ENCODE measurements around the gene ZNF462. TPM values are rescaled to one million over a fixed set of nuclear protein-coding genes. Genes with fewer than 3 reads are reported as not detected.
A peak's percentile ranks its signal among the peaks of the same experiment; 100 is the strongest.

Gene ZNF462
- total RNA-seq, 1 donor from 2014 or later: 103 TPM

DNA sequence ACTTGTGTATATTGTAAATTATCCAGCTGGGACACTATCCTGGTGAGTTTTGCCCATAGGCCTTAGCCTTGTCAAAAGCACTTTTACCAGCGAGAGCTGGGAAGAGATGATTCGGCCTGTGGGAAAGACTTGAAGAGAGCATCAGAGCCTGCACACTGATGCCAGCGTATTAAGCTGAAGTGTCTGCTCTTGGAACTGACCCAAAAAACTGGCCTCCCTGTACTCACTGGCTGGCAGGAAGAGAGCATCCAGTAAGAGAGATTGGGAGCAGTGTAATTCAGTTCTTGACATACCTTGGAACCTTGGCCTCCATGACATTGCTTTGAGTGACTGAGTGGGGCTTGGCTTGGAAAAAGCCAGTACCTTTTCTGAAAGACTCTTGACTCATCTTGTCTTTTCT is 73.7 kb downstream of the ZNF462 start:
- Mint-ChIP-seq H3K9me3 (ENCODE audit: low read depth) (no peaks in the 10 kb centered on the region), H3K27me3 (no peaks in the 10 kb centered on the region), H3K27ac (no peak overlapping the region), H3K4me1 (ENCODE audit: low read depth) (peaks cover 15% of the 10 kb centered on the region), H3K4me3 (ENCODE audit: low read depth) (no peak overlapping the region), H3K36me3 (ENCODE audit: insufficient read depth) (peaks cover 59% of the 10 kb centered on the region)
- no peak for DNase-seq (ENCODE audit: low spot score, unreplicated experiment)
- TF ChIP-seq, protein P1, sequence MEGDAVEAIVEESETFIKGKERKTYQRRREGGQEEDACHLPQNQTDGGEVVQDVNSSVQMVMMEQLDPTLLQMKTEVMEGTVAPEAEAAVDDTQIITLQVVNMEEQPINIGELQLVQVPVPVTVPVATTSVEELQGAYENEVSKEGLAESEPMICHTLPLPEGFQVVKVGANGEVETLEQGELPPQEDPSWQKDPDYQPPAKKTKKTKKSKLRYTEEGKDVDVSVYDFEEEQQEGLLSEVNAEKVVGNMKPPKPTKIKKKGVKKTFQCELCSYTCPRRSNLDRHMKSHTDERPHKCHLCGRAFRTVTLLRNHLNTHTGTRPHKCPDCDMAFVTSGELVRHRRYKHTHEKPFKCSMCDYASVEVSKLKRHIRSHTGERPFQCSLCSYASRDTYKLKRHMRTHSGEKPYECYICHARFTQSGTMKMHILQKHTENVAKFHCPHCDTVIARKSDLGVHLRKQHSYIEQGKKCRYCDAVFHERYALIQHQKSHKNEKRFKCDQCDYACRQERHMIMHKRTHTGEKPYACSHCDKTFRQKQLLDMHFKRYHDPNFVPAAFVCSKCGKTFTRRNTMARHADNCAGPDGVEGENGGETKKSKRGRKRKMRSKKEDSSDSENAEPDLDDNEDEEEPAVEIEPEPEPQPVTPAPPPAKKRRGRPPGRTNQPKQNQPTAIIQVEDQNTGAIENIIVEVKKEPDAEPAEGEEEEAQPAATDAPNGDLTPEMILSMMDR (IDR thresholded peaks at IDR 0.05; ENCODE audit: unreplicated experiment): no peak

DNA sequence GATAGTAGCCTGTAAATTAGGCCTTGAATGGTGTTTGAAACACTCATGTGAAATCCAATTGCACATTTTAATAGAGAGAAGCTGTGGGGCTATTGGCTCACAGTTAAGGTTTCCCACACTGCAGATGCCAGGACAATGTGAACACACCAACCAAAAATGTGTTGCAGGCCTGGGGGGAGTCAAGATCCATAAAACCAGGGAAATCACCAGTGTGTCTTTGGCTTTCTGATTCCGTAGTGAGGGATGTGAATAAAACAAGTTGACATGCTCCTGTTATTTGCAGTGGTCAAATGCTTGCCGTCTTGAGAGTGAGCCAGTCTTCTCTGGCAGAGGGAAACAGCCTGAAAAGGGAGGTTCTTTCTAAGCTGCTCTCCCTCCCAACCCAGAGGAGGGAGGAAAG is 79.0 kb downstream of the ZNF462 start:
- TF ChIP-seq, protein P1 (IDR thresholded peaks at IDR 0.05; ENCODE audit: unreplicated experiment): no peak
- H3K9me3 Mint-ChIP-seq (ENCODE audit: low read depth): no peaks in the 10 kb centered on the region
- H3K27ac Mint-ChIP-seq: peak overlapping the region; percentile 75
- DNase-seq (ENCODE audit: low spot score, unreplicated experiment): no peak
- H3K4me3 Mint-ChIP-seq (ENCODE audit: low read depth): no peak overlapping the region
- peaks cover 33% of the 10 kb centered on the region for H3K4me1 Mint-ChIP-seq (ENCODE audit: low read depth)
- H3K36me3 Mint-ChIP-seq (ENCODE audit: insufficient read depth): peaks cover 46% of the 10 kb centered on the region
- H3K27me3 Mint-ChIP-seq: no peaks in the 10 kb centered on the region

DNA sequence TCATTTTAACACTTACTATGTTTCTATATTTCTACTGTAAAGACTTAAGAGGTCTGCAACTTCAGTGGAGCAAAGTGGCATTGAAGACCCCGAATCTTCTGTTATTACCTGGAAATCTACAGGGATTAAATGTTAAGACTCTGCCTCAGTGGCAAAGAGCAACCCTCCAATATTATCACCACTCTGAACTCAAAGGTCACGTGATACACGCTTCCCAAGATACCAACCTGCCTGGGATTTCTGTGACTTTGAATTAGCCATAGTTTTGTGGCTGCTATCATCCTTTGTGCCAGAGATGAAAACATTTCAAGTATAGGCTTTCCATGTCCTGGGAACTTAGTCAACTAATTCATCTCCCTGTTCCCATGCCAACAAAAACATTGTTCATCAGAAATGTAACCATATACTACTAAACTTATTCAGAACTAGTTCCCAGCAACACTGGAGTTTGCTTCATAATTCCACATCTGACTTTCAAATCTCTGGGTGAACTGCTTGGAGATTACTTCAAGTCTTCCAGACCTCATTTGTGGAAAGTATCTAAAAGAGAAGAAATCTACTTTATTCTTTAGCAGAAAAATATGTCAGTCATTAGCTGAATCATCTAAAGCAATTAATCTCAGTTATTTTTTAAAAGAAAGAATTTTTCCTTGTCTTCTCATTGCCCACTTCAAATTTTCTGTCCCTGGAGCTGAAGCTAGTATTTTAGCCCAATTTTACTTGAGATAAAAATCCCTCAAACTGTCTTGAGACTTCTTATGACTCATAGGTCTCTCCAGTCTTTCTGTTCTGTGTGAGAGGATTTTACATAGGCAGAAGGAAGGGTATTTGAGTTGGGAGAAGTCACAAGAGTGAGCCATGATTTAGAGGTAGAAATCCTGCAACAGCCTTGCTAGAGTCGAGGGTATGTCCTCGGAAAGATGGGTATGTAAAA is 83.0 kb downstream of the ZNF462 start:
- DNase-seq (ENCODE audit: low spot score, unreplicated experiment): no peak
- Mint-ChIP-seq H3K27ac (no peak overlapping the region), H3K27me3 (no peaks in the 10 kb centered on the region), H3K36me3 (ENCODE audit: insufficient read depth) (peaks cover 31% of the 10 kb centered on the region), H3K4me3 (ENCODE audit: low read depth) (no peak overlapping the region), H3K4me1 (ENCODE audit: low read depth) (peaks cover 27% of the 10 kb centered on the region), H3K9me3 (ENCODE audit: low read depth) (no peaks in the 10 kb centered on the region)
- TF ChIP-seq, protein P1 (IDR thresholded peaks at IDR 0.05; ENCODE audit: unreplicated experiment): no peak

DNA sequence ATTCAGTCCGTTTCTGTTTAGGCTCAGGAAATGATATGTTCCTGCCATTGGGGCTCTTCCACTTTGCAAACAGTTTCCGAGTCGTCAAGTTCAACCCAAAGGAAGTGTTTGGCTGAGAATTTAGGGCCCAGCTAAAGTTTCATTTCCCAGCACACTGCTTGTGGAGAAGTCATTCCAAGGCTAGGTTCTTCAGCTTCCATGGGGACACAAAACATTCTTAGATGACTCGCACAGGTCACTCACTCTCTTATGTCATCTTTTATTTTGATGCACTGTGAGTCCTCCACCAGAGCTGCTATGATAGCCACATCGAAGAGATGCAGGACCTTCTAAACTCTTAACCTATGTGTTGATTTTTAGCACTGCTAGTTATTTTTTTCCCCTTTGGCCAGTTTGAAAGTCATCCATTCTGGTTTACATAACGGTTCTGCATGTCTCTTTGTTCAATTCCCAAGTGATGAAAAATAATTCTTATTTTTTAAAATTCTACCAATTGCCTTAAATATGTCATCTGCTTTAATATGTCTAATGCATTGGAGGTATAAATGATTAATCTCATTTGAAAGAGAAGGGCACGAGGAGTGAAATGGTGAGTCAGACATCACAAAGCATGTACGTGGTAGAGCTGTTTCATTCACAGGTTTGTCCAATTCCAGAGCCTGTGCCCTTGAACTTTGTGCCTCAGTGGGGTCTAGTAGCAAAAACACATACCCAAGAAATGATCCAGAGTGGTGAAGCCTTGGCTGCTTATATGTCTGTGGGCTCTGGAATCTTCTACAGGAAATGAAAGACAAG is 84.3 kb downstream of the ZNF462 start:
- DNase-seq (ENCODE audit: low spot score, unreplicated experiment): no peak
- Mint-ChIP-seq H3K4me3 (ENCODE audit: low read depth) (no peak overlapping the region), H3K27ac (no peak overlapping the region), H3K36me3 (ENCODE audit: insufficient read depth) (peaks cover 32% of the 10 kb centered on the region), H3K27me3 (no peaks in the 10 kb centered on the region), H3K9me3 (ENCODE audit: low read depth) (no peaks in the 10 kb centered on the region), H3K4me1 (ENCODE audit: low read depth) (peaks cover 14% of the 10 kb centered on the region)
- TF ChIP-seq, protein P1 (IDR thresholded peaks at IDR 0.05; ENCODE audit: unreplicated experiment): no peak

DNA sequence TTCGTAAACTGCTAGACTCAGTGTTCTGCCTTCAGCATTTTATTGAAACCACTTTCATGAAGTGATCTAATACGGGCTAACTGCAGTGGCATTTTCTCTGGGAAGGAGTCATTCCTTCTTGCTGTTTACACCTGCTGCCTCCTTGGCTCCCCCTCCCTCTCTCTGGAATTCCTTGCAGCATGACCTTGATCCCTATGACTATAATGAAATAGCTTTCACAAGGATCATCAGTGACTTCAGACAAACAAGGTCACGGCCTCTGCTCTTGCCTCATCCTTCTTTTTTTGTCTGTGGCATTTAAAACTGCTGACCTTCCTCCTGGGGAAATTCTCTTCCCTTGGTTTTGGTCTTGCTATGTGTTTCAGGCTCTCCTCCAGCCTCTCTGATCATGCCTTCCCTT is 90.2 kb downstream of the ZNF462 start:
- TF ChIP-seq, protein P1 (IDR thresholded peaks at IDR 0.05; ENCODE audit: unreplicated experiment): no peak
- H3K36me3 Mint-ChIP-seq (ENCODE audit: insufficient read depth): peaks cover 39% of the 10 kb centered on the region
- peak overlapping the region; percentile 3 for H3K27ac Mint-ChIP-seq
- DNase-seq (ENCODE audit: low spot score, unreplicated experiment): no peak
- H3K27me3 Mint-ChIP-seq: no peaks in the 10 kb centered on the region
- no peaks in the 10 kb centered on the region for H3K9me3 Mint-ChIP-seq (ENCODE audit: low read depth)
- peaks cover 2% of the 10 kb centered on the region for H3K4me1 Mint-ChIP-seq (ENCODE audit: low read depth)
- H3K4me3 Mint-ChIP-seq (ENCODE audit: low read depth): no peak overlapping the region

Data from progenitor cell of endocrine pancreas (in vitro differentiated cells).